MM.1S (cell line): Measurements from ENCODE around the gene RRP12.

ENCODE experiments used
- EZH2 ChIP-seq: fragments of 300-600 bp; sonication (generic); optimal IDR thresholded peaks from 2 replicates; pipeline ENCODE3; 2017; ENCODE audit warnings: low read depth, mild to moderate bottlenecking, antibody characterized with exemption, low read length, mixed read lengths
- EZH2phosphoT487 ChIP-seq: fragments of 300-600 bp; sonication (generic); IDR thresholded peaks from 2 replicates; pipeline ENCODE4 v1.6.1; 2018; ENCODE audit warnings: antibody characterized with exemption, low read length
- TF ChIP-seq, protein P1 (sequence below): fragments of 300-600 bp; sonication (generic); IDR thresholded peaks from 2 replicates; pipeline ENCODE4 v1.5.1; 2016; ENCODE audit warnings: antibody characterized with exemption, low read length, mixed read lengths

DNA sequence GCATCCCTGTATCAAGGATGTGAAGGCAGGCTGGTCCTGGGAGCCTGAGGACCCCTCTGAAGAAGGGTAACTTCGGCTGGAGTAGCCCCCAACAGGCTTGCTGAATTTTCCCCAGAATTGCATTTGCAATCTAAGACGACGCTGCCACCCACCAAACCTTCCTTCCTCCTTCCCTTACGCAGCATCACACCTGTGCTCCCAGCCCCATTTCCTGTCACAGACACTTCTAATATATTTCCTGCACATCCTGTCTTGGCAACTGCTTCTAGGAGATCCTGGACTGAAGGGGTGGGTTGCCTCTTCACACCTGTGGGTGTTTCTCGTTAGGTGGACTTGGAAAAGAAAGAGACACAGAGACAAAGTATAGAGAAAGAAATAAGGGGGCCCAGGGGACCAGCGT is 15.4 kb upstream of the RRP12 start:
- TF ChIP-seq, protein P1, sequence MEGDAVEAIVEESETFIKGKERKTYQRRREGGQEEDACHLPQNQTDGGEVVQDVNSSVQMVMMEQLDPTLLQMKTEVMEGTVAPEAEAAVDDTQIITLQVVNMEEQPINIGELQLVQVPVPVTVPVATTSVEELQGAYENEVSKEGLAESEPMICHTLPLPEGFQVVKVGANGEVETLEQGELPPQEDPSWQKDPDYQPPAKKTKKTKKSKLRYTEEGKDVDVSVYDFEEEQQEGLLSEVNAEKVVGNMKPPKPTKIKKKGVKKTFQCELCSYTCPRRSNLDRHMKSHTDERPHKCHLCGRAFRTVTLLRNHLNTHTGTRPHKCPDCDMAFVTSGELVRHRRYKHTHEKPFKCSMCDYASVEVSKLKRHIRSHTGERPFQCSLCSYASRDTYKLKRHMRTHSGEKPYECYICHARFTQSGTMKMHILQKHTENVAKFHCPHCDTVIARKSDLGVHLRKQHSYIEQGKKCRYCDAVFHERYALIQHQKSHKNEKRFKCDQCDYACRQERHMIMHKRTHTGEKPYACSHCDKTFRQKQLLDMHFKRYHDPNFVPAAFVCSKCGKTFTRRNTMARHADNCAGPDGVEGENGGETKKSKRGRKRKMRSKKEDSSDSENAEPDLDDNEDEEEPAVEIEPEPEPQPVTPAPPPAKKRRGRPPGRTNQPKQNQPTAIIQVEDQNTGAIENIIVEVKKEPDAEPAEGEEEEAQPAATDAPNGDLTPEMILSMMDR, result no peak
- no peak for TF ChIP-seq EZH2
- TF ChIP-seq EZH2phosphoT487, result no peak
